GM18873 (cell line): Measurements from ENCODE around the gene SENP7.
"Not testable (repeated sequence)": the region's sequence is repeated elsewhere in the genome, so short reads cannot be mapped to it uniquely, and the experiment has no call there.

Experiments
- ATAC-seq: cut with Tn5 transposase; IDR thresholded peaks from one replicate; pipeline ENCODE4 v1.9.1; 2021; ENCODE audit warnings: mild to moderate bottlenecking, moderate library complexity, moderate number of reproducible peaks; ENCODE audit not compliant: unreplicated experiment, low FRiP score

SENP7 gene

DNA sequence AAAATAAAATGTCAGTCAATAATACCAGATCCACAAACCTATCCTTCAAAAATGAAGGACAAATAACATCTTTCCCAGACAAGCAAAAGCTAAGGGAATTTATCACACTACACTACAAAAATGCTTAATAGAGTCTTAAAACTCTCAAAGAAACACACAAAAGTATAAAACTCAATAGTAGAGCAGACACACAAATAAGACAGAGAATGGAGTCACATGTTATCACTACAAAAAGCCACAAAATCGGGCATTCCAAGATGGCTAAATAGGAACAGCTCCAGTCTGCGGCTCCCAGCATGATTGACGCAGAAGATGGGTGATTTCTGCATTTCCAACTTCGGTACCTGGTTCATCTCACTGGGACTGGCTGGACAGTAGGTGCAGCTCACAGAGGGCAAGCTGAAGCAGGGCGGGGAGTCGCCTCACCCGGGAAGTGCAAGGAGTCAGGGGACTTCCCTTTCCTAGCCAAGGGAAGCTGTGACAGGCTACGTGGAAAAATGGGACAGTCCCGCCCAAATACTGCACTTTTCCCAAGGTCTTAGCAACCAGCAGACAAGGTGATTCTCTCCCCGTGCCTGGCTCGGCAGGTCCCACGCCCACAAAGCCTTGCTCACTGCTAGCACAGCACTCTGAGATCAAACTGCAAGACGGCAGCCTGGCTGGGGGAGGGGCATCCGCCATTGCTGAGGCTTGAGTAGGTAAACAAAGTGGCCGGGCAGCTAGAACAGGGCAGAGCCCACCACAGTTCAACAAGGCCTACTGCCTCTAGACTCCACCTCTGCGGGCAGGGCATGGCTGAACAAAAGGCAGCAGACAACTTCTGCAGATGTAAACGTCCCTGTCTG, 46.3 kb downstream of the SENP7 start:
- ATAC-seq: no peak

DNA sequence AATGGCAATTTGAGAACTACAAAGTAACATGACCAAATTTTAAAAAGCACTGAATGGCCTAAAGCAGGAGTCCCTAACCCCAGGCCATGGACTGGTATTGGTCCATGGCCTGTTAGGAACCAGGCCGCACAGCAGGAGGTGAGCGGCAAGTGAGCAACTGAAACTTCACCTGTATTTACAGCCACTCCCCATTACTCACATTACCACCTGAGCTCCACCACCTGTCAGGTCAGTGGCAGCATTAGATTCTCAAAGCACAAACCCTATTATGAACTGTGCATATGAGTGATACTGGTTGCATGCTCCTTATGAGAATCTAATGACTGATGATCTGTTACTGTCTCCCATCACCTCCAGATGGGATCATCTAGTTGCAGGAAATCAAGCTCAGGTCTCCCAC, 48.8 kb downstream of the SENP7 start:
- ATAC-seq: no peak

DNA sequence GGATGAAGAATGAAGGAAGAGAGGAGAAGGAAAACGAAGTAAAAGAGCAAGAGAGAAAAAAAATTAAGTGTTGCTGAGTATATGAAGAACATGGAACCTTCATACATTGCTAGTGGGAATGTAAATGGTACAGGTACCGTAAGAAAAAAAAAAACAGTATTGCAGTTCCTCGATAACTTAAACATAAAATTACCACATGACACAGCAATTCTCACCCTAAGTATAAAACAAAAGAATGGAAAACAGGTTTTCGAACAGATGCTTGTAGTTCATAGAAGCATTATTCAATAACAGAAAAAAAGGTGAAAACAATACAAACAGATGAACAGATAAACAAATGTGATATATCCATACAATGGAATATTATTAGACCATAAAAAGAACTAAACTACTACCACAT, 51.6 kb downstream of the SENP7 start:
- ATAC-seq: no peak

DNA sequence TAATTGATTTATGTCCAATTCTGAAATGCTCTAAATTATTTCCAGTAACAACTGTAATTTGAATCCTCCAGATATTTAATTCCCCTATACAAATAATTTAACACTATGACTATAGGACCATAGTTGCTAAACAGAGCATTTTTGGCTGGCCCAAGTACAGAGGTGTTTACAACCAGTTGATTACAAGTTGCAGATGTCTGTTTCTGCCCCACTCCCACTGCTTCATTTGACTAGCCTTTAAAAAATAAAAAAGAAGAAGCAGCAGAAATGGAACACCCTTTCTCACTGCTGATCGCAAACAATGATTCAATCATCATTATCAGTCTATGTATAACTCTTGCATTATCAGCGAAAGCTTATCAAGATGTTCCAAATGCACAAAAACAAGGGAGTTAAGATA, 54.6 kb downstream of the SENP7 start:
- ATAC-seq: no peak

DNA sequence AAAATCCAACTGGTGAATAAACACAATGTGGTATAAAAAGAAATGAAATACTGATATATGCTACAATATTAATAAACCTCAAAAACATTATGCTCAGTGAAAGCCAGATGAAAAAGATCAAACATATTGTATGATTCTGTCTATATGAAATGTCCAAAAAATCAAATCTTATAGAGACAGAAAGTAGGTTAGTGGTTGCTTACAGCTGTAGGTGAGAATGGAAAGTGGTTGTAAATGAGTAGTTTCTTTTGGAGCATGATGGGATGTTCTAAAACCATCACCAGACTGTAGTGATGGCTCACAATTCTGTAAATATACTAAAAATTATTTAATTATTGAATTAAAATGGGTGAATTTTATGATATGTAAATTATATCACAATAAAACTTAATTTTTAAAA, 58.4 kb downstream of the SENP7 start:
- no peak for ATAC-seq

DNA sequence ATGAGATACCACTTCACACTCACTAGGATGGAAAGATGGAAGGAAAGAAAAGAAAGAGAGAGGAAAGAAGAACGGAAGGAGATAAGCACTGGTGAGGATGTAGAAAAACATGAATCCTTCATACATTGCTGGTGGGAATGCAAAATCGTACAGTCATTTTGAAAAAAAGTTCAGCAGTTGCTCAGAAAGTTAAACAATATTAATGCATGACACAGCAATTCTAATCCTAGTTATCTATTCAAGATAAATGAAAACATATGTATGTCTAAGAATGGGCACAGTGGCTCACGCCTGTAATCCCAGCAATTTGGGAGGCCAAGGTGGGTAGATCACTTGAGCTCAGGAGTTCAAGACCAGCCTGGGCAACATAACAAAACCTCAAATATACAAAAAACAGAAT, 59.1 kb downstream of the SENP7 start:
- no peak for ATAC-seq

DNA sequence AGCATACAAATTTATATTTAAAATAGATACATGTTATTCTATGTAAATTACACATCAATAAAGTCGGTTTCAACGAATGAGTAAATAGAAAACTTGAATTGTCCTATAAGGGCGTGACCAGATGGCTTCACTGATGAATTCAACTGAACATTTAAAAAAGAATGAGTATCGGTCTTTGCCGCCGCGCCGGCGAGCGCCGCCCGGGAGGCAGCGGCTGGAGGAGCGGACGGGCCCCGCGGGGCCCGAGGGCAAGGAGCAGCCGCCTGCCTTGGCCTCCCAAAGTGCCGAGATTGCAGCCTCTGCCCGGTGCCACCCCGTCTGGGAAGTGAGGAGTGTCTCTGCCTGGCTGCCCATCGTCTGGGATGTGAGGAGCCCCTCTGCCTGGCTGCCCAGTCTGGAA, 74.4 kb downstream of the SENP7 start:
- not testable (repeated sequence) for ATAC-seq

DNA sequence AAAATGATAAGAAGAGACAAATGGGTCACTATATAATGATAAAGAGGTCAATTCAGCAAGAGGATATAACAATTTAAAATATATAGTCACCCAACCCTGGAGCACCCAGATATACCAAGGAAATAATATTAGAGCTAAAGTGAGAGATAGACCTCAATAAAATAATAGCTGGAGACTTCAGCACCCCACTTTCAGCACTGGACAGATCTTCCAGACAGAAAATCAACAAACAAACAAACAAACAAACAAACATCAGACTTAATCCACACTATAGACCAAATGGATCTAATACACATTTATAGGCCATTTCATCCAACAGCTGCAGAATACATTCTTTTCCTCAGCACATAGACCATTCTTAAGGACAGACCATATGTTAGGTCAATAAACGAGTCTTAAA, 79.4 kb downstream of the SENP7 start:
- no peak for ATAC-seq

DNA sequence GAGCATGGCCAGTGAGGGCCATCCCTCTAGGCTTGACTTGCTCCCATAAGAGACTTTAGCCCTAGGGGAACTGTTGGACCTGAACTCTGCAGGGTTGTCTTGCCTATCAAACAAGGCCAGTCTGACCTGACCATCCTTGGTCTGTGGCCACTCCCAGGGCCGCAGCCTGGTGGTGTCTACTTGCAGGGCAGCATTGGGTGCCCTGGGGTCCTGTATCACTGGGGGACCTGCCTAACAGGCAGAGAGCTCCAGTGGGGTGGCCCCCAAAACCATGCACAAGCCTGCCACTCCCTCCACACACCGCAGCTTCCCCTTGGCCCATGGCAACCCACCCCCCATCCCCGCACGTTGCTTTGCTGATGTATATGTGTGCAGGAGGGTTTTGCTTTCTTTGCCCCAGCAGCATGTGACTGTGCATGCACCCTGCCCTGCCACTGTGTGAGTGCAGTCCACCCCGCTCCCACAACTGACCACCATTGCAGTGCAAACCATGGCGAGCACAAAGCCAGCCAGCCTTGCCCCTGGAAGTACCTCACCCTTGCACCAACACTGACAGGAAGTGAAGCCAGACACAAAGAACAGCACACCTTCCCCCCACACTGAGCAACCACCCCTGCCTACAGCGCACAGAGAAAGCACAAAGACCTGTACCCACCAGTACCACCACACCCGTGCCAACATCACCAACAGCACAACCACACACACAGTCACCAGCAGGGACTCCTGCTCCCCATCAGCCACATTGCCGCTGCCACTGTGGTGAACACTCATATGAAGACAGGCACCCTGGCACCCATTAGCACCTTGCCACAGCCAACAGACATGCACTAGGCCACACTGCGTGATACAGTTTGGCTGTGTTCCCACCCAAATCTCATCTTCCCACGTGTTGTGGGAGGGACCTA, 88.8 kb downstream of the SENP7 start:
- no peak for ATAC-seq

DNA sequence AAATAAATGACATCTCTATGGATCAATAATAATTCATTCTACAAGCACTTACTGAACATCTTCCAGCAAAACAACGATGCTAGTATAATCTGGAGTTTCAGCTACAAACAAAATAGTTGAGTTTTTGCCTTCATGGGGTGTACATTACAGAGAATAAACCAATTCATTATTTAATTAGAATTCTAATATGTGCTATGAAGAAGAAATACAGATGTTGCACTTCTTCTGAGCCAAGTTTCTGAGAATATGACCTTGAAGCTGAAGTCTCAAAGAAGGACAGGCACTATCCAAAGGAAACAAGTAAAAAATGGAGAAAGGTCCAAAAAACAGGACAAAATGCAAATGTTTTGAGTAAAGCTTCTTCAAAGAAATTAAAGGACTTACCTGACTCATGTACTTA, 94.2 kb downstream of the SENP7 start:
- ATAC-seq: no peak

DNA sequence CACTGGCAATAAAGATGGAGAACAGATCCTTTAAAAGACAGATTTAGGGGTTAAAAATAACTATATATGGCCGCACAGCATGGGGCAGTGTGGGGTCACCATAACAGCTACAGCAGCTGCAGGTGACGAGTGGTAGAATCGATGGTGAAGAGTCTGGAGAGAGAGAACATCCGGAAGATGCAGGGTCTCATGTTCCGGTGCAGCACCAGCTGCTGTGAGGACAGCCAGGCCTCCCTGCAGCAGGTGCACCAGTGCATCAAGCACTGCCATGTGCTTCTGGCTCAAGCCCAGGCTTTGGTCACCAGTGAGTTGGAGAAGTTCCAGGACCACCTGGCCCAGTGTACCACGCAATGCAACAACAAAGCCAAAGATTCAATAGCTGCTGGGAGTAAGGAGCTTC, 98.9 kb downstream of the SENP7 start:
- ATAC-seq: no peak

DNA sequence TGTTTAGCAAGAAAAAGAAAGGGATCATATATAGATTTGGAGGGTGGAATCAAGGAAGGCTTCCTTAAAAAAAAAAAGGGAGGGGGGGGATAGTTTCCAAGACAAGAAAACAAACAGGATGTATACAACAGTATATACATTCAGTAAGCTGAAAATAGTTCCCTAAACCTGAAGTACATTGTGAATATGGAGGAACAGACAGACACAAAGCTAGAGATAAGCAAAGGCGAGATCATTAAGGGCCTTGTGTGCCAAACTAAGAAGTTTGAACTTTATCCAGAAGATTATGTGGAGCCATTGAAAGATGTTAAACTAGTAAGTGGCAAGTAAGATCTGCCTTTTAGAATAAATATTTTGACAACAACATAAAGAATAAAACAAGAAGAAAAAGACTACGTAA, 99.4 kb downstream of the SENP7 start:
- ATAC-seq: no peak

DNA sequence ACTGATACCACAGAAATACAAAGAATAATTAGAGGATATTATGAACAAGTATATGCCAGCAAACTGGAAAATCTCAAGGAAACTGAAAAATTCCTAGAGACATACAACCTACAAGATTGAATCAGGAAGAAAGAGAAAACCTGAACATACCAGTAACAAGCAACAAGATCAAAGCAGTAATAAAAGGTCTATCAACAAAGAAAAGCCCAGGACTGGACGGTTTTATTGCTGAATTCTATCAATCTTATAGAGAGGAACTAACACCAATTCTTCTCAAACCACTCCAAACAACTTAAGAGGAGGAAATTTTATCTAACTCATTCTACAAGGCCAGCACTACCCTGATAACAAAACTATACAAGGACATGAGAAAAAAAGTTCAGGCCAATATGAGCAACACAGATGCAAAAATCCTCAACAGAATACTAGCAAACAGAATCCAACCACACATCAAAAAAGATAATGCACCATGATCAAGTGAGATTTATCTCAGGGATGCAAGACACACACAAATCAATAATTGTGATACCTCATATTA, 121.5 kb downstream of the SENP7 start:
- no peak for ATAC-seq

DNA sequence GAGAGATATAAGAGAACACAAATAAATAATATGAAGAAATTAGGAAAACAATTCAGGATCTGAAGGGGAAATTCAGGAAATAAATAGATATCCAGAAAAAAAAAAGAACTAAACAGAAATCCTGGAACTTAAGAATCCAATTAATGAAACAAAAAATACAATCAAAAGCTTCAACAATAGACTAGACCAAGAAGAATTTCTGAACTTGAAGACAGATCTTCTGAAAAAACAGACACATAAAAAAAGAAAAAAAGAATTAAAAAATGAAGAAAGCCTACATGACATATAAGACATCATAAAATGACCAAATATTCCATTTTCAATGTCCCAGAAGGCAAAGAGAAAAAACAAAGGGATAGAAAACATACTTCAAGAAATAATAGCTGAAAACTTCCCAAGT, 124.3 kb downstream of the SENP7 start:
- ATAC-seq: no peak

DNA sequence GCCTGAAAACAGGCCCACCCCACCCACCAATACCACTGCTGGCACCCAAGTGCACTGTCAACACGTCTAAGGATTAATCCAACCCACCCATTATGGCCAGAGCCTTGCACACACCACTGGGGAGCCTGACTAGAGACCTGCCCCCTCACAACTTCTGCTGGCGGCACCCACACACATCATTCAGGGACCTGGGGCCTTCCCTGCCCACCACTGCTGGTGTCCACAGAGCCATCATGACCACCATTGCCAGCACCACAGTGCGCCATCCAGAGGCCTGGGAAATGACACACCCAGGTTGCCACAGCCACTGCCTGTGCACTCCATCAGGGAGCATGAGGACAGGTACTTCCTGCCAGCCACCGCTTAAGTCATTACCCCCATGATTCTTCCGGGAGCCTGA, 125.7 kb downstream of the SENP7 start:
- no peak for ATAC-seq

DNA sequence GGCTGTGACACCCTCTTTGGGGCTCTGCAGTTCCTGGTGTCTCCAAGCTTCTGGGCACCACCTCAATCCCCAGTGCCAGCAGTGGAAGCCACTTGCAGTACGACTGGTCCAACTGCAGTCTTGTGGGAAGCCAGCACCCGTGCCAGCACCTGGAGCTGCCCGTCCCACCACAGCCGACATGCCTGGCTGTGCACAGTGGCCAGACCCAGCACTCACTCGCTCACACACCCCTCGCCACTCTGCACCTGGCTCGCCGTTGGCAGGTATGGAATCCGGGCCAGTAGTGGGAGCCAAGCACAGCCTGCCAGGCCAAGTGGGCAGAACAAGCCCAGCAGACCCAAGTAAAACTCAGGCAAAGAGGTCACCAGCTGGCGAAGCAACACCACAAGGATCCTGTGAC, 128.6 kb downstream of the SENP7 start:
- ATAC-seq: no peak

DNA sequence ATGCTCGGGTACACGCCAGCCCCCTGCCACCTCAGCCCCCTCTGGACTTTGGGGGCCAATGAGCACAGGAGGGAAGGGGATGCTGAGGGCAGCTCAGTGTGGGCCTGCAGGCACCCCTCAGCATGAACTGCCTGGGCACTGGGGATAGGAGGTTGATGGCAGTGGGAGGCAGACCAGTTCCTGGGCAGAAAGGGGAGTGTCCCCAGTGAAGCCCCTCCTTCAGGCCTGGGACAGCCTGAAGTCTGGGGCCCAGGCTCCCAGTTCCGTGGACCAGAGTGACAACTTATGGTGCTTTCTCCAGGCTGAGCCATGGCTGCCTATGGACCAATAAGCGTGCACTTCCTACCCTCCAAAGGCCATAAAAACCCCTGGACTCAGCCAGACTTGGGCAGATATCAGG, 129.4 kb downstream of the SENP7 start:
- no peak for ATAC-seq

DNA sequence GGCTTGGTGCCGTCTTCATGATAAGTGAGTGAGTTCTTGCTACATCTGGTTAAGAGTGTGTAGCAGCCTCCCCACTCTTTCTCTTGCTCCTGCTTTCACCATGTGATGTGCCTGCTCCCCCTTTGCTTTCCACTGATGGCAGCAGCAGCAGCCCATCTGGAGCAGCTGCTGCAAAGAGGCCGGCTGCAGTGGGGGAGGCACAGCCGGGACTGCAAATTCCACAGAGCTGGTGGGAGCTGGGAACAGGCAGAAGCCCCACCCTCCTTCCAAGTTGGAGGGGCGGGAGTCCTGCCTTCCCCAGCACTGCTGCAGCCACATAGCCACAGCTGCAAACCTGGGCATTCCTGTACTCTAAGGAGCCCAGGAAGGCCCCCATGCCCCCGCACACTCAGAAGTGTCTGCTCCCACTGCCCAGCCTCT, 129.8 kb downstream of the SENP7 start:
- no peak for ATAC-seq

DNA sequence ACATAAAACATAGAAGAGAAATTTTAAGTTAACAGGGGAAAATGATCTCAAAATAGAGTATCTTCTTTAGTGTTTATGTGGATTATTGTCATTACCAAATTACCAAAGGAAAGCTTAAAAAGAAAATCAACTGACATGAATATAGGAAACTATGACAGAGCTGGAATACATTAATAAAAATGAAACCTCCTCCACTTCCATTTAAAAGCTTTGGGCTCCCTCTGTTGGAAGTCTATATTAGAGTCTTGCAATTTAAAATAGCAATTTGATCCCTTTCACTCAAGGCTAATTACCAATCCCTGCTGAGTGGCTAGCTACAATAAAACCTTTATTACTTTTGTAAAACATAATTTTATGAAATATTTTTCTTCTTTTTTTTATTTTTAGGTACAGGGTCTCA, 131.2 kb downstream of the SENP7 start:
- no peak for ATAC-seq

DNA sequence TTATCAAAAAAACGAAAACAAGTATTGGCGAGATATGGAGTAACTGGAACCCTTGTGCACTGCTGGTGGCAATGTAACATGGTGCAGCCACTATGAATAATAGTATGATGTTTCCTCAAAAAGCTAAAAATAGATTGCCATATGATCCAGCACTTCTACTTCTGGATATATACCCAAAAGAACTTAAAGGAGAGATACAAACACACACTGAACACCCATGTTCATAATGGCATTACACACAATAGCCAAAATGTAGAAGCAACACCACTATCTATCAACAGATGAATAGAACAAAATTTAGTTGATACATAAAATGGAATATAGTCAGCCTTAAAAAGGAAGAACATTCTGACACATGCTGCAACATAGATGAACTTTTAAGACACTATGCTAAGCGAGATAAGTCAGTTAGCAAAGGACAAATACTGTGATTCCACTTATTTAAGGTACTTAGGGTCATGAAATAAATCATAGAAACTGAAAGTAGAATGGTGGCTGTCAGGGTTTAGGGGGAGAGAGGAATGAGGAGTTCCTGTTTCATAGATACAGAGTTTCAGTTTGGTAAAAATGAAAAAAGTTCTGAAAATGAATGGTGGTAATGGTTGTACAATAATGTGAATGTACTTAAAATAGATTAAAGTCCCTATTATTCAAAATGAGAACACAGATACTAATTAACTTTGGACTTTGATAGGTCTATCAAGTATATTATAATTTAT, 133.2 kb downstream of the SENP7 start:
- peak; percentile 97 for ATAC-seq

DNA sequence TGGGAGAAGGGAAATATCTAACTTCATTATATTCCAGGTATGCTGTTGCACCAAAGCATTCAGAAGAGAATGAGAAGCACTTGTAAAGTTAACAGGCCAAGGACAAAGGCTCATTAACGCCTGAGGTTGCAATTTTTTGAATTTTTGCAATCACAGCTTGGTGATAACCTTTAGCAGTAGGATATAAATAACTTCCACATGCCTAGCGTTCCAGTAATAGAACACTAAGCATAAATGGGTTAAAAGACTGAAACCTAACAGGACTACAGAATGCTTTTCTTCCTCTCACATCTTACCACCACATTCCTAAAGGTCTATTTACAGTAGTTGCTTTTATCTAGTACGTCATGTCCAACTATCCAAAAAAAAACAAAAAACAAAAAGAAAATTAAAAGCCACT, 135.2 kb downstream of the SENP7 start:
- ATAC-seq: no peak
